HepG2 (cell line): Measurements from ENCODE around the gene LSM2. TPM values are rescaled to one million over a fixed set of nuclear protein-coding genes. Genes with fewer than 3 reads are reported as not detected.

Experiments
- BCL6 ChIP-seq: IDR thresholded peaks from 2 replicates; pipeline ENCODE4 v1.6.1; 2016; ENCODE audit warnings: missing genetic modification reagents, missing compliant biosample characterization
- CHD4 ChIP-seq: fragments of 200-600 bp; sonication (generic); IDR thresholded peaks from 2 replicates; pipeline ENCODE4 v1.7.0; 2017; ENCODE audit warnings: mild to moderate bottlenecking, low read length, borderline replicate concordance
- DZIP1 ChIP-seq: sonication (generic); formaldehyde crosslinking; IDR thresholded peaks from 2 replicates; pipeline ENCODE4 v1.5.0; 2020; ENCODE audit warnings: mild to moderate bottlenecking, missing genetic modification reagents
- EHMT2 ChIP-seq: fragments of 200-600 bp; sonication (generic); IDR thresholded peaks from 2 replicates; pipeline ENCODE4 v1.7.0; 2017; ENCODE audit warnings: antibody characterized with exemption, low read depth, low read length, borderline replicate concordance
- HMG20A ChIP-seq: IDR thresholded peaks from 2 replicates; pipeline ENCODE4 v1.6.1; 2016; ENCODE audit warnings: borderline replicate concordance
- NAIF1 ChIP-seq: sonication (generic); formaldehyde crosslinking; IDR thresholded peaks from 2 replicates; pipeline ENCODE4 v1.5.0; 2020; ENCODE audit warnings: mild to moderate bottlenecking, missing genetic modification reagents, borderline replicate concordance
- NPAS2 ChIP-seq: sonication (generic); formaldehyde crosslinking; IDR thresholded peaks from 2 replicates; pipeline ENCODE4 v1.8.0; 2022; ENCODE audit warnings: mild to moderate bottlenecking, missing genetic modification reagents, borderline replicate concordance
- PAX8 ChIP-seq: sonication (generic); formaldehyde crosslinking; IDR thresholded peaks from 2 replicates; pipeline ENCODE4 v1.8.0; 2022; ENCODE audit warnings: mild to moderate bottlenecking, missing genetic modification reagents, borderline replicate concordance
- RXRA ChIP-seq: sonication (generic); formaldehyde crosslinking; IDR thresholded peaks from 2 replicates; pipeline ENCODE4 v1.5.1; 2020; ENCODE audit warnings: missing genetic modification reagents
- XBP1 ChIP-seq: sonication (generic); formaldehyde crosslinking; IDR thresholded peaks from 2 replicates; pipeline ENCODE4 v1.5.0; 2020; ENCODE audit warnings: missing genetic modification reagents
- ZEB1 ChIP-seq: IDR thresholded peaks from 2 replicates; pipeline ENCODE4 v1.6.1; 2012; ENCODE audit warnings: mild to moderate bottlenecking, low read depth, inconsistent platforms; ENCODE audit not compliant: insufficient replicate concordance
- ZFP1 ChIP-seq: IDR thresholded peaks from 2 replicates; pipeline ENCODE4 v1.6.1; 2016
- ZNF232 ChIP-seq: sonication (generic); formaldehyde crosslinking; IDR thresholded peaks from 2 replicates; pipeline ENCODE4 v1.4.0; 2020; ENCODE audit warnings: missing genetic modification reagents, borderline replicate concordance
- ZNF256 ChIP-seq: sonication (generic); formaldehyde crosslinking; conservative IDR thresholded peaks from 2 replicates; pipeline ENCODE4 v1.4.0; 2020; ENCODE audit warnings: missing genetic modification reagents
- ZNF552 ChIP-seq: sonication (generic); formaldehyde crosslinking; IDR thresholded peaks from 2 replicates; pipeline ENCODE4 v1.9.0; 2022; ENCODE audit warnings: missing genetic modification reagents, mild to moderate bottlenecking, borderline replicate concordance
- ZNF776 ChIP-seq: sonication (generic); formaldehyde crosslinking; IDR thresholded peaks from 2 replicates; pipeline ENCODE4 v1.4.0; 2020; ENCODE audit warnings: mild to moderate bottlenecking, missing genetic modification reagents
- ZSCAN31 ChIP-seq: sonication (generic); formaldehyde crosslinking; IDR thresholded peaks from 2 replicates; pipeline ENCODE4 v1.5.0; 2020; ENCODE audit warnings: low read depth, mild to moderate bottlenecking, missing genetic modification reagents
- polyA plus RNA-seq, 8 experiments: library from polyadenylated mRNA; depleted of rRNA in 3 of 8; stranded (reverse) in 7 of 8; unstranded in 1 of 8; fragments of >200 nt; fragmentation: Illumina TruSeq in 4 of 8; extraction: Trizol in 4 of 8; gene quantifications; 2 replicates each; pipeline versions ENCODE4 v1.2.1 to v1.2.3, GENCODE V29; 2011 to 2016; ENCODE audit warnings: low read depth in 4 of 8, missing spikeins in 1 of 8, mixed read lengths in 1 of 8; ENCODE audit not compliant: insufficient read depth in 1 of 8
- total RNA-seq, 5 experiments: library from RNA; depleted of rRNA; stranded (reverse); fragments of >200 nt; fragmentation: Illumina TruSeq; extraction: Trizol; gene quantifications; 2 replicates each; pipeline ENCODE4 v1.2.3, GENCODE V29; 2016; ENCODE audit warnings: low read depth in 1 of 5
- TF ChIP-seq, protein P1 (sequence below): sonication (generic); formaldehyde crosslinking; IDR thresholded peaks from 2 replicates; pipeline ENCODE4 v1.4.0; 2020; ENCODE audit warnings: low read depth, mild to moderate bottlenecking, missing genetic modification reagents
- TF ChIP-seq, protein P2 (sequence below): sonication (generic); formaldehyde crosslinking; IDR thresholded peaks from 2 replicates; pipeline ENCODE4; 2020; ENCODE audit warnings: missing genetic modification reagents, mild to moderate bottlenecking, borderline replicate concordance

The LSM2 gene
- total and polyA plus RNA-seq, 2 of the 13 experiments (the other 11 are each of a cell fraction or from before 2014, with no cell fraction given): 69.4 to 90.5 TPM

DNA sequence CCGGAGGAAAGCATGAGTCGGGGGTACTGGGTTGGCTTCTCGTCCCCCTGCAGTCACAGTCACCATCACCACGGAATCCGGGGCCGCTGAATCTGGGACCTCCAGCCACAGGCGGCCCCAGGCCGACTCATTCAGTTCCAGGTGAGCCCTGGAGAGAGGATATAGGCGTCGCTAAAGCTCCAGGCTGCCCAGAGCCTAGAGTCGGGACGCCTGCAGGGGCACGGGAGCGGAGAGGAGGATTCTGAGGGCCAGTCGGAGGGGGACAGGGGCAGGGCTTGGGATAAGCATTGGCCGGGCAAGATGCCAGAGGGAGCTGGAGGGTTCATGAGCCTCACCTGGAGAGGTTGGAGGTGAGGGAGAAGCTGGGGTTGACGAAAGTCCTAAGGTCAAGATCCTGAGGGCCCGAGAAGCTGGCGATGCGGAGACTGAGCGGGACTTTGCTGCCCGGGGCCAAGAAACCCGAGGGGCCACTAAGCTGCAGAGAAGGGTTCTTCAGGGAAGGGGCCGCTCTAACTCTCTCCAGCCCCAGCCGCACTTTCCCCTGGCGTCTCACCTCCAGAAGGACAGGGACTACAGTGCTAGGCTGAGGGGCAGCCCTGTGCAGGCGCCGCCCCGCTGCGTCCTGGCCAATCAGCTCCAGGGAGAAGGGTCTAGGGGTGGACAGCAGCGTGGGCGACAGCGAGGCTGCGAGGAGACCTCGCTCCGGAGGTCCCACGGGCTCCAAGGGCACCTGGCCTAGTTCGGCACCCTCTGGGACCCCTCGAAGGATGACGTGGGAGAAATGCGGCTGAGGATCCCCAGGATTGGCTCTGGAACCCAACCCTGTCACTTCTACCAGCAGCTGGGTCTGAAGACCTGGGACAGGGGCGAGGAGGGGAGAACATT lies 40.6 kb downstream of the LSM2 start (continued):
- TF ChIP-seq NAIF1 (no peak), HMG20A (CRISPR knock-in tag) (no peak), XBP1 (CRISPR knock-in tag) (no peak), ZSCAN31 (CRISPR knock-in tag) (peak; percentile 82), ZFP1 (CRISPR knock-in tag) (no peak), CHD4 (no peak), BCL6 (peak; percentile 8; the same call in 1 of the 2 replicates), ZNF256 (0 out of 2 replicates have a peak, but pooled peaks have one; percentile 59), ZNF776 (CRISPR knock-in tag) (0 out of 2 replicates have a peak, but pooled peaks have one; percentile 64), PAX8 (CRISPR knock-in tag) (no peak), DZIP1 (CRISPR knock-in tag) (no peak), NPAS2 (CRISPR knock-in tag) (no peak), EHMT2 (no peak), ZEB1 (peak; percentile 47), RXRA (CRISPR knock-in tag) (peak; percentile 44), ZNF232 (CRISPR knock-in tag) (no peak), ZNF552 (CRISPR knock-in tag) (no peak)
- TF ChIP-seq, protein P1, sequence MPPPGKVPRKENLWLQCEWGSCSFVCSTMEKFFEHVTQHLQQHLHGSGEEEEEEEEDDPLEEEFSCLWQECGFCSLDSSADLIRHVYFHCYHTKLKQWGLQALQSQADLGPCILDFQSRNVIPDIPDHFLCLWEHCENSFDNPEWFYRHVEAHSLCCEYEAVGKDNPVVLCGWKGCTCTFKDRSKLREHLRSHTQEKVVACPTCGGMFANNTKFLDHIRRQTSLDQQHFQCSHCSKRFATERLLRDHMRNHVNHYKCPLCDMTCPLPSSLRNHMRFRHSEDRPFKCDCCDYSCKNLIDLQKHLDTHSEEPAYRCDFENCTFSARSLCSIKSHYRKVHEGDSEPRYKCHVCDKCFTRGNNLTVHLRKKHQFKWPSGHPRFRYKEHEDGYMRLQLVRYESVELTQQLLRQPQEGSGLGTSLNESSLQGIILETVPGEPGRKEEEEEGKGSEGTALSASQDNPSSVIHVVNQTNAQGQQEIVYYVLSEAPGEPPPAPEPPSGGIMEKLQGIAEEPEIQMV (CRISPR knock-in tag): no peak; the same call in 1 of the 2 replicates
- TF ChIP-seq, protein P2, sequence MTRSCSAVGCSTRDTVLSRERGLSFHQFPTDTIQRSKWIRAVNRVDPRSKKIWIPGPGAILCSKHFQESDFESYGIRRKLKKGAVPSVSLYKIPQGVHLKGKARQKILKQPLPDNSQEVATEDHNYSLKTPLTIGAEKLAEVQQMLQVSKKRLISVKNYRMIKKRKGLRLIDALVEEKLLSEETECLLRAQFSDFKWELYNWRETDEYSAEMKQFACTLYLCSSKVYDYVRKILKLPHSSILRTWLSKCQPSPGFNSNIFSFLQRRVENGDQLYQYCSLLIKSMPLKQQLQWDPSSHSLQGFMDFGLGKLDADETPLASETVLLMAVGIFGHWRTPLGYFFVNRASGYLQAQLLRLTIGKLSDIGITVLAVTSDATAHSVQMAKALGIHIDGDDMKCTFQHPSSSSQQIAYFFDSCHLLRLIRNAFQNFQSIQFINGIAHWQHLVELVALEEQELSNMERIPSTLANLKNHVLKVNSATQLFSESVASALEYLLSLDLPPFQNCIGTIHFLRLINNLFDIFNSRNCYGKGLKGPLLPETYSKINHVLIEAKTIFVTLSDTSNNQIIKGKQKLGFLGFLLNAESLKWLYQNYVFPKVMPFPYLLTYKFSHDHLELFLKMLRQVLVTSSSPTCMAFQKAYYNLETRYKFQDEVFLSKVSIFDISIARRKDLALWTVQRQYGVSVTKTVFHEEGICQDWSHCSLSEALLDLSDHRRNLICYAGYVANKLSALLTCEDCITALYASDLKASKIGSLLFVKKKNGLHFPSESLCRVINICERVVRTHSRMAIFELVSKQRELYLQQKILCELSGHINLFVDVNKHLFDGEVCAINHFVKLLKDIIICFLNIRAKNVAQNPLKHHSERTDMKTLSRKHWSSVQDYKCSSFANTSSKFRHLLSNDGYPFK (CRISPR knock-in tag): peak; percentile 42; the same call in 1 of the 2 replicates
